GM10266 (cell line): ENCODE results near the gene GALNT6.

ENCODE experiments used
- DNase-seq: peaks from one replicate; pipeline ENCODE4 v3.0.0; 2012; ENCODE audit errors: extremely low spot score
- CTCF ChIP-seq: IDR thresholded peaks from 2 replicates; pipeline ENCODE4 v1.5.1; 2012; ENCODE audit warnings: mild to moderate bottlenecking, low read depth; ENCODE audit not compliant: control insufficient read depth, insufficient read depth; ENCODE audit errors: missing control alignments

Gene GALNT6

DNA sequence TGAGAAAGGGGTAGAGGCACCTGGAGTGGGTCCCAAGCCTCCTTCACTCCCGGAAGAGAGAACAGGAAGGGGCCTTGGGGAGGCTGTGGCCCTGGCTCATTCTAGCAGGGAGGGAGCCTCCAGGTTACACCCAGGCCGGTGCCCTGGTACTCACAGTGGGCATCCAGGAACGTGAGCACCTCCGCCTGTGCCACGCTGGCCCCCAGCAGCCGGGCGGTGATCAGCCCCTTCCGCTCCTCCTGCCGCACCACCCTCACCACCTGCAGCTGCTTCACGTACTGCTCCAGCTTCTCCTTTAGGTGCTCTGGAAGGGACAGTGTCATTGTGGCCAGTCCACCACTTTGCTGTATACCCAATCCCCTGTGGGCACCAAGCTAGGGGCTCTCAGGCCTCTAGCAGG, 25.9 kb downstream of the GALNT6 start:
- TF ChIP-seq CTCF, result no peak
- no peak for DNase-seq

DNA sequence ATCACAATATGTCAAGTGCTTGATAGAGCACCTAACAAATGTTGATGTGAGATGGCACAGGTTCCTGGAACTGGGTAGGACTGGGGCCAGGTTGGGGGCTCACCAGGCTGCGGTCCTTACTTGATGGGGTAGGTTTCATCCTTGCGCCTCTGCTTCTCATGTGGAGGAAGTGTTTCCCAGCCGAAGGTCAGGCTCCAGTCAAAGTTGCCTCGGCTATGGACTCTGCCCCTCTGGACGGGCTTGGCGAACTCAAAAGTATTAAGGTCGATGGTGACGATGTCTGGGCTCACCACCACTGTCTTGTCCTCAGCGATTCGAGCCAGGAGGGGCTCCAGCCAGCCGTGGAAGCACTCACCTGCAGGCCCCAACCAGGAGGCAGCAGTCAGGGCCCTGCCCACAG, 27.2 kb downstream of the GALNT6 start:
- no peak for DNase-seq
- TF ChIP-seq CTCF, result no peak

DNA sequence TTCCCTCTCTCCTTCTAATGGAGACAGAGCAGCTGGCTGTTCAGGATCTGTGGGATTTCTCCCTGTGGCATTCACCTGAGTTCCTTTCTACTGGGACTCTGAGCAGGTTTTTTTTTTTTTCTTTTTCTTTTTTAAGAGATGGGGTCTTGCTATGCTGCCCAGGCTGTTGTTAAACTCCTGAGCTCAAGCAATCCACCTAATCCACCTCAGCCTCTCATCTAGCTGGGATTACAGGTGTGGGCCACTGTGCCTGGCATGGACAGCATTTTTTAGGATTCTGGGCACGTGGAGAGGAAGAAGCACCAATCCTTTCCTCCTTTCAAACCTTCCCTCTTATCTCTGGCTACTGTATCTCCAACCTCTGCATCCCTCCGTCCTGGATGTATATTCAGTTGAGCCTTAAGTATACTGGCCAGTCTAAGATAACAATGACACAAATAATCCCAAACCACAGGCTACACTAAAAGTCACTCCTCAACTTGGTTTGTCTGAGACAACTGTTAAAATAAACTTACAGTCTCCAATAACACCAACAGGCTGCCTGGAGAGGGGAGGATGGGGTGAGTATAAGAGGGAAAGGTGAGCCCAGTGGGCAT, 28.4 kb downstream of the GALNT6 start:
- TF ChIP-seq CTCF, result no peak

GRCh38 chr12:51362307-51362706, 28.9 kb downstream of the GALNT6 start:
- DNase-seq, result no peak
- no peak for TF ChIP-seq CTCF

More for the DNA sequence above, 28.4 kb downstream of the GALNT6 start:
- DNase-seq, result no peak

DNA sequence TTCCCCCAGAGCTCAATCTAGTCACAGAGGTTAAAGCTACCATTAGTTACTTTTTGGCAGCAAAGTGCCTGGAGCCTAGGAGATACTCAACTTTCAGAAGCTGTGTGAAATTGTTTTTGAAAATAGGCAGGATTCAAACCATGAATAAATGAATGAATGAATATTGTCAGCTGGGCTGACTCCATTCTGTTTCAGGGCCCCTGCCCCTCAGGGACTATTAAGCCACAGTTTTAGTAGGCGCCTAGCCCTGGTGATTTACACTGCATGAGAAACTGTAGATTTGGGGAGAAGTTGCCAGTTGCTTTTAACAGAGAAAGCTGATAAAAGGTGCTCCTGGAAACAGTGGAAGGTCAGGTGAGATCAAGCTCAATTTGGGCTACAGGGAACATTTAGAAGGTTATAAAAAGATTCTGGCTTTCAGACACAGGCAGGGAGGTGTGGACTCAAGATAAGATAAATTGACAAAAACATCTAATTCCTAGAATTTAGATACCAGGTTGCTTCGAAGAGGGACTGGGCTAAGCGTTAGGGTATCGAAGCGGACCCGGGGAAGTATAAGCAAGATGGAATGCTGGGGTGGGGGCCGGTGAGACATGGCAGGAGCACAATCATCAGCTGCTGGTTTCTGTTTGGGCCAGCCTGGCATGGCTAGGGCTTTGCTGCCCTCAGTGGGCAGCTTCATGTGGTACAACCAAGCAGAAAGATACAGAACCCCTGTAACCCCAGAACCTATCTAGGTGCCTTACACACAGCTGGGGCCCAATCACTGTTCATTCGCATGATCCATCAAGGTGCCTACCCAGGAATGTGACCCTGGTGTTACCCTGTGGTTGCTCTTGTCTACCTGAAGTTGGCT, 29.8 kb downstream of the GALNT6 start:
- no peak for TF ChIP-seq CTCF
- no peak for DNase-seq

DNA sequence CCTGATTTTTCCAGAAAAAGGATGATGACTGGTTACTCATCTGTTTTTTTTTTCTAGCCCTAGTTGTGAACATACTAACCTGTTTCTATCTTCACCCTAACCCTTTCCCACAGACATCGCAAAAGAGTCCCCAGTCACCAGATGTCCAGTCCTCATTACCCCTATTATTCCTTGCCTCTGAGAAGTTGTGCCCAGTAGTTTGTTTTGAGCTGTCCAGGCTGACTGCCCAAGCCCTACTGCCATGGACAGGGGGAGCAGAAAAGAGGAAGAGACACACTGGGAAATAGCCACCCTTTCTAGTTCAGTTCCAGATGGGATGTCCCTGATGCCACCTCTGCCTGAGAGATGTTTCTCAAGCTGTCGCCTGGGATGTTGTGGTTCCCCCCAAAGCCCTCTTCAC, 30.9 kb downstream of the GALNT6 start:
- no peak for DNase-seq
- TF ChIP-seq CTCF, result no peak

- DNase-seq, result no peak
- TF ChIP-seq CTCF, result no peak
Measured at GRCh38 chr12:51359851-51360250, 31.4 kb downstream of the GALNT6 start.
